ENCODE measurements around the gene SNAP25. TPM values are rescaled to one million over a fixed set of nuclear protein-coding genes. Genes with fewer than 3 reads are reported as not detected.
A peak's percentile ranks its signal among the peaks of the same experiment; 100 is the strongest.

Gene SNAP25
- total and polyA plus RNA-seq, 10 of the 15 experiments (the other 5 are each of a cell fraction or from before 2014, with no cell fraction given) = not detected

GRCh38 chr20:10219452-10219791 is 792 bp downstream of the SNAP25 start (continued):
- TF ChIP-seq, protein P1, sequence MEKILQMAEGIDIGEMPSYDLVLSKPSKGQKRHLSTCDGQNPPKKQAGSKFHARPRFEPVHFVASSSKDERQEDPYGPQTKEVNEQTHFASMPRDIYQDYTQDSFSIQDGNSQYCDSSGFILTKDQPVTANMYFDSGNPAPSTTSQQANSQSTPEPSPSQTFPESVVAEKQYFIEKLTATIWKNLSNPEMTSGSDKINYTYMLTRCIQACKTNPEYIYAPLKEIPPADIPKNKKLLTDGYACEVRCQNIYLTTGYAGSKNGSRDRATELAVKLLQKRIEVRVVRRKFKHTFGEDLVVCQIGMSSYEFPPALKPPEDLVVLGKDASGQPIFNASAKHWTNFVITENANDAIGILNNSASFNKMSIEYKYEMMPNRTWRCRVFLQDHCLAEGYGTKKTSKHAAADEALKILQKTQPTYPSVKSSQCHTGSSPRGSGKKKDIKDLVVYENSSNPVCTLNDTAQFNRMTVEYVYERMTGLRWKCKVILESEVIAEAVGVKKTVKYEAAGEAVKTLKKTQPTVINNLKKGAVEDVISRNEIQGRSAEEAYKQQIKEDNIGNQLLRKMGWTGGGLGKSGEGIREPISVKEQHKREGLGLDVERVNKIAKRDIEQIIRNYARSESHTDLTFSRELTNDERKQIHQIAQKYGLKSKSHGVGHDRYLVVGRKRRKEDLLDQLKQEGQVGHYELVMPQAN (conservative IDR thresholded peaks at IDR 0.05) = peak; percentile 57; the same call in 1 of the 2 replicates
- TF ChIP-seq MAX (IDR thresholded peaks at IDR 0.05; ENCODE audit: low read depth, low read length) (peak; percentile 55; the same call in 1 of the 2 replicates), SREBF1 (IDR thresholded peaks at IDR 0.05; ENCODE audit: low read length) (peak; percentile 92), IKZF2 (IDR thresholded peaks at IDR 0.05) (no peak), CBX5 (IDR thresholded peaks at IDR 0.05; ENCODE audit: low read depth) (0 out of 2 replicates have a peak, but pooled peaks have one; percentile 31), RELB (IDR thresholded peaks at IDR 0.05; ENCODE audit: low read depth) (no peak), HDGF (IDR thresholded peaks at IDR 0.05) (no peak), ZBTB40 (IDR thresholded peaks at IDR 0.05; ENCODE audit: borderline replicate concordance) (peak; percentile 75), POU2F2 (IDR thresholded peaks at IDR 0.05; ENCODE audit: borderline replicate concordance, low read depth, low read length) (no peak), NFYA (IDR thresholded peaks at IDR 0.05; ENCODE audit: borderline replicate concordance, low read depth, low read length) (no peak)
